ENCODE measurements around the gene KANSL3. TPM values are rescaled to one million over a fixed set of nuclear protein-coding genes. Genes with fewer than 3 reads are reported as not detected.

The KANSL3 gene
- total and polyA plus RNA-seq, 9 of the 15 experiments (the other 6 are each of a cell fraction or from before 2014, with no cell fraction given) = 11.3 to 43.7 (median 27.9) TPM

- TF ChIP-seq MNT (conservative IDR thresholded peaks at IDR 0.05) (peak; percentile 78 to 90), PHTF2 (CRISPR knock-in tag; IDR thresholded peaks at IDR 0.05) (no peak), C11orf30 (IDR thresholded peaks at IDR 0.05; ENCODE audit: low read depth) (no peak), TEAD1 (CRISPR knock-in tag; IDR thresholded peaks at IDR 0.05) (peak; percentile 69 to 90; a peak in 3 of 4 replicates), ZNF143 (CRISPR knock-in tag; IDR thresholded peaks at IDR 0.05) (peak; percentile 18; the same call in 1 of the 2 replicates), SRSF1 (IDR thresholded peaks at IDR 0.05; ENCODE audit: low read depth, low read length) (no peak), ZBTB8A (IDR thresholded peaks at IDR 0.05; ENCODE audit: partially characterized antibody) (no peak), ZNF395 (CRISPR knock-in tag; IDR thresholded peaks at IDR 0.05) (peak; percentile 54; the same call in 1 of the 2 replicates), NR0B1 (IDR thresholded peaks at IDR 0.05; ENCODE audit: partially characterized antibody) (no peak), IRF2 (CRISPR knock-in tag; IDR thresholded peaks at IDR 0.05) (no peak), MCM7 (IDR thresholded peaks at IDR 0.05) (no peak), ZNF444 (CRISPR knock-in tag; IDR thresholded peaks at IDR 0.05) (peak; percentile 33; the same call in 1 of the 2 replicates), DMBX1 (CRISPR knock-in tag; IDR thresholded peaks at IDR 0.05; ENCODE audit: borderline replicate concordance) (peak; percentile 80), TAF15 (IDR thresholded peaks at IDR 0.05; ENCODE audit: low read depth, low read length) (no peak), ZNF277 (CRISPR knock-in tag; IDR thresholded peaks at IDR 0.05; ENCODE audit: borderline replicate concordance) (no peak), ZBTB9 (CRISPR knock-in tag; IDR thresholded peaks at IDR 0.05) (peak; percentile 91), ZNF133 (CRISPR knock-in tag; IDR thresholded peaks at IDR 0.05) (no peak), ZBTB2 (IDR thresholded peaks at IDR 0.05) (peak; percentile 84; the same call in 1 of the 2 replicates)
Observed at GRCh38 chr2:96638144-96639121, at the start of gene KANSL3 (continued).

All from K562 (cell line).